Measurements from ENCODE around the gene NUDT8.

- TF ChIP-seq YY1 (IDR thresholded peaks at IDR 0.05; ENCODE audit: insufficient read depth, insufficient read length) (no peak), ZNF274 (IDR thresholded peaks at IDR 0.05; ENCODE audit: low read depth, low read length) (no peak), SUZ12 (IDR thresholded peaks at IDR 0.05; ENCODE audit: extremely low read depth, insufficient read depth, insufficient read length) (no peak)
Measured at GRCh38 chr11:67664696-67665540, 35.2 kb upstream of the NUDT8 start.

All from NT2/D1 (cell line).